A549 (cell line): Measurements from ENCODE around the gene MYOZ1. TPM values are rescaled to one million over a fixed set of nuclear protein-coding genes. Genes with fewer than 3 reads are reported as not detected.

Experiments
- ATAC-seq, 2 experiments: fragments of 200-7000 bp in 1 of 2; fragments of >200 bp in 1 of 2; cut with Nextera tagmentation in 1 of 2; cut with Tn5 transposase in 1 of 2; 3 replicates each; pipeline versions ENCODE4 v1.8.0 to v1.9.1; 2018 to 2020; ENCODE audit warnings: mild to moderate bottlenecking in 1 of 2, moderate library complexity in 1 of 2
- CTCF ChIA-PET: fragments of 300-600 bp; sonication (Branson Sonifier 250); formaldehyde crosslinking; extraction: SDS; loops from one replicate; lab custom pipeline; 2021; ENCODE audit warnings: antibody characterized with exemption, inconsistent platforms; lab: Yijun Ruan, JAX
- POLR2A ChIA-PET: fragments of 350-600 bp; formaldehyde crosslinking; extraction: SDS; loops from one replicate; lab custom pipeline; 2021; ENCODE audit warnings: antibody characterized with exemption, inconsistent platforms; lab: Yijun Ruan, JAX
- DNase-seq, 2 experiments: peaks; one replicate each; pipeline versions ENCODE4 v3.0.0 to v3.0.0-alpha.2; 2011 to 2016; ENCODE audit warnings: low read depth in 1 of 2, low spot score in 1 of 2
- FAIRE-seq: peaks from 2 replicates; lab custom pipeline; 2011; peaks lifted over from hg19 to GRCh38; lab: Jason Lieb, UNC
- H3K27ac ChIP-seq, 2 experiments: fragments of >200 bp; sonication (Bioruptor Twin); formaldehyde crosslinking; 3 replicates each; pipeline ENCODE4 v1.5.1; 2016 to 2017
- H3K4me1 ChIP-seq: fragments of >200 bp; sonication (Bioruptor Twin); formaldehyde crosslinking; 3 replicates; pipeline ENCODE4 v1.6.1; 2016
- H3K4me2 ChIP-seq: fragments of >200 bp; sonication (Bioruptor Twin); formaldehyde crosslinking; 3 replicates; pipeline ENCODE4 v1.6.1; 2016
- H3K4me3 ChIP-seq: fragments of >200 bp; sonication (Bioruptor Twin); formaldehyde crosslinking; 3 replicates; pipeline ENCODE4 v1.5.1; 2016
- H3K9me3 ChIP-seq: fragments of >200 bp; sonication (Bioruptor Twin); formaldehyde crosslinking; 3 replicates; pipeline ENCODE4 v1.6.1; 2016
- BHLHE40 ChIP-seq: IDR thresholded peaks from 2 replicates; pipeline ENCODE4 v1.6.1; 2012; ENCODE audit warnings: low read depth, low read length, inconsistent platforms
- CEBPB ChIP-seq, 2 experiments: fragments of >200 bp in 1 of 2; sonication (Bioruptor Twin) in 1 of 2; formaldehyde crosslinking in 1 of 2; IDR thresholded peaks; 2 replicates each; pipeline ENCODE4 v1.6.1; 2012 to 2016
- EHF ChIP-seq: fragments of 250-450 bp; sonication (Bioruptor Pico); IDR thresholded peaks from 2 replicates; pipeline ENCODE4 v1.5.0; 2020; ENCODE audit warnings: mild to moderate bottlenecking
- EHMT2 ChIP-seq: fragments of 200-600 bp; sonication (generic); IDR thresholded peaks from 2 replicates; pipeline ENCODE4 v1.6.1; 2016; ENCODE audit warnings: antibody characterized with exemption, low read depth, mild to moderate bottlenecking, moderate library complexity
- EP300 ChIP-seq, 2 experiments: fragments of >200 bp; sonication (Bioruptor Twin); formaldehyde crosslinking; IDR thresholded peaks; 2 replicates in 1 of 2; 3 replicates in 1 of 2; pipeline ENCODE4 v1.6.1; 2016 to 2017
- ESRRA ChIP-seq: fragments of 150-350 bp; IDR thresholded peaks from 2 replicates; pipeline ENCODE4 v1.6.1; 2014; ENCODE audit warnings: mild to moderate bottlenecking, low read length, borderline replicate concordance
- FOSB ChIP-seq: fragments of 250-450 bp; sonication (Bioruptor Pico); IDR thresholded peaks from 2 replicates; pipeline ENCODE4 v1.5.0; 2020; ENCODE audit warnings: mild to moderate bottlenecking, moderate library complexity
- FOSL2 ChIP-seq, 2 experiments: fragments of 450-650 bp in 1 of 2; fragments of >200 bp in 1 of 2; sonication (Bioruptor Twin) in 1 of 2; formaldehyde crosslinking; IDR thresholded peaks; 2 replicates each; pipeline versions ENCODE4 v1.5.0 to v1.6.1; 2016 to 2020; ENCODE audit warnings: mild to moderate bottlenecking in 1 of 2, moderate library complexity in 1 of 2
- GATA3 ChIP-seq: IDR thresholded peaks from 2 replicates; pipeline ENCODE4 v1.6.1; 2012; ENCODE audit warnings: borderline replicate concordance
- HEYL ChIP-seq: fragments of 250-450 bp; sonication (Bioruptor Pico); IDR thresholded peaks from 2 replicates; pipeline ENCODE4 v1.8.0; 2021; ENCODE audit warnings: mild to moderate bottlenecking, moderate library complexity
- HOXA7 ChIP-seq: fragments of 250-450 bp; sonication (Bioruptor Pico); IDR thresholded peaks from 2 replicates; pipeline ENCODE4 v1.5.0; 2020; ENCODE audit warnings: mild to moderate bottlenecking, moderate library complexity
- HOXB5 ChIP-seq: fragments of 250-450 bp; sonication (Bioruptor Pico); IDR thresholded peaks from 2 replicates; pipeline ENCODE4 v1.5.0; 2020; ENCODE audit warnings: mild to moderate bottlenecking, moderate library complexity
- MAFK ChIP-seq: fragments of 450-650 bp; IDR thresholded peaks from 2 replicates; pipeline ENCODE4 v1.6.1; 2014; ENCODE audit not compliant: partially characterized antibody
- NFE2L2 ChIP-seq: fragments of 150-350 bp; conservative IDR thresholded peaks from 2 replicates; pipeline ENCODE4 v1.6.1; 2014; ENCODE audit warnings: low read length
- NPAS2 ChIP-seq: fragments of 250-450 bp; sonication (Bioruptor Pico); IDR thresholded peaks from 2 replicates; pipeline ENCODE4 v1.8.0; 2022; ENCODE audit warnings: mild to moderate bottlenecking, moderate library complexity, borderline replicate concordance
- PHF8 ChIP-seq: fragments of 200-600 bp; sonication (generic); IDR thresholded peaks from 2 replicates; pipeline ENCODE4 v1.6.1; 2016; ENCODE audit warnings: low read depth, mild to moderate bottlenecking, antibody characterized with exemption, moderate library complexity, borderline replicate concordance
- POLR2AphosphoS2 ChIP-seq: conservative IDR thresholded peaks from 2 replicates; pipeline ENCODE4 v1.6.1; 2012; ENCODE audit warnings: low read length, improper control_type of control experiment, inconsistent platforms
- TP53 ChIP-seq: fragments of 250-450 bp; sonication (Bioruptor Pico); IDR thresholded peaks from 2 replicates; pipeline ENCODE4 v1.5.0; 2021; ENCODE audit warnings: mild to moderate bottlenecking, moderate library complexity
- ZC3H11A ChIP-seq: fragments of 450-650 bp; IDR thresholded peaks from 2 replicates; pipeline ENCODE4 v1.6.1; 2014; ENCODE audit warnings: antibody characterized with exemption, mild to moderate bottlenecking
- WGBS: methylation state at CpG from one replicate; pipeline ENCODE4 v1.1.6; 2017; ENCODE audit errors: missing lambda C conversion rate; 5-methylcytosine and 5-hydroxymethylcytosine counted together
- polyA plus RNA-seq, 4 experiments: library from polyadenylated mRNA; depleted of rRNA in 3 of 4; stranded (reverse); fragments of >200 nt; fragmentation: RNase III in 1 of 4; extraction: RNeasy Plus Mini Kit Qiagen cat#74134 plus additional on column Dnase treatment in 1 of 4; gene quantifications; 2 replicates in 3 of 4; 3 replicates in 1 of 4; pipeline ENCODE4 v1.2.3, GENCODE V29; 2011 to 2017
- TF ChIP-seq, protein P1 (sequence below): fragments of 250-450 bp; sonication (Bioruptor Pico); IDR thresholded peaks from 2 replicates; pipeline ENCODE4 v1.5.0; 2021; ENCODE audit warnings: mild to moderate bottlenecking, moderate library complexity, borderline replicate concordance
- TF ChIP-seq, protein P2 (sequence below): fragments of 150-350 bp; IDR thresholded peaks from 2 replicates; pipeline ENCODE4 v1.6.1; 2014; ENCODE audit warnings: low read depth, mild to moderate bottlenecking, low read length
- TF ChIP-seq, protein P3 (sequence below): IDR thresholded peaks from 2 replicates; pipeline ENCODE4 v1.6.1; 2012; ENCODE audit warnings: low read depth, borderline replicate concordance
- TF ChIP-seq, protein P4 (sequence below): fragments of >200 bp; sonication (Bioruptor Twin); formaldehyde crosslinking; IDR thresholded peaks from 3 replicates; pipeline ENCODE4 v1.6.1; 2016
- TF ChIP-seq, protein P5 (sequence below): fragments of 200-600 bp; sonication (generic); IDR thresholded peaks from 2 replicates; pipeline ENCODE4 v1.6.1; 2016; ENCODE audit warnings: antibody characterized with exemption, mild to moderate bottlenecking, moderate library complexity

MYOZ1 gene
- polyA plus RNA-seq, 2 of the 4 experiments (the other 2 are of a cell fraction): 0.04 TPM; not detected in 1

DNA sequence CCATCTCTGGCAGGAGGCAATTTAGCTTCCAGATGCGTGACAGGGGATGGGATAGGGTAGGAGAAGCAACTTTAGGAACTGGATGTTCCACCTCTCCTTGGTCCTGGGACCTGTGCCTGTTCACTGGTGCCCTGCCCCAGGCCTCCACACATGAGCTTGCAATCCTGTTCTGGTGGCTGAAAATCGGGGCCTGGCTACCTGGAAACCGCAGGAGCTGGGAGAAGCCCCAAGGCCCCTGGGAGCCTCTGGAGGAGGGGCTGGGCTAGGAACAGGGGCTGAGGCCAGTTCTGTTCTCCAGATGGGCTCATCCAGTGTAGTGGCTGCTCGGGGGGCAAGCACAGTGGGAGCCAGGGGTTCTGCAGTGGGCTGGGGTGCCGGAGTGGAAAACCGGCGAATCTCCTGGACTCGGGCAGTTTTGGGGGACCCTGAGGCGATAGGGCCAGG, 5.3 kb upstream of the MYOZ1 start (continued):
- TF ChIP-seq, protein P1, sequence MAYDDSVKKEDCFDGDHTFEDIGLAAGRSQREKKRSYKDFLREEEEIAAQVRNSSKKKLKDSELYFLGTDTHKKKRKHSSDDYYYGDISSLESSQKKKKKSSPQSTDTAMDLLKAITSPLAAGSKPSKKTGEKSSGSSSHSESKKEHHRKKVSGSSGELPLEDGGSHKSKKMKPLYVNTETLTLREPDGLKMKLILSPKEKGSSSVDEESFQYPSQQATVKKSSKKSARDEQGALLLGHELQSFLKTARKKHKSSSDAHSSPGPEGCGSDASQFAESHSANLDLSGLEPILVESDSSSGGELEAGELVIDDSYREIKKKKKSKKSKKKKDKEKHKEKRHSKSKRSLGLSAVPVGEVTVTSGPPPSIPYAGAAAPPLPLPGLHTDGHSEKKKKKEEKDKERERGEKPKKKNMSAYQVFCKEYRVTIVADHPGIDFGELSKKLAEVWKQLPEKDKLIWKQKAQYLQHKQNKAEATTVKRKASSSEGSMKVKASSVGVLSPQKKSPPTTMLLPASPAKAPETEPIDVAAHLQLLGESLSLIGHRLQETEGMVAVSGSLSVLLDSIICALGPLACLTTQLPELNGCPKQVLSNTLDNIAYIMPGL (CRISPR knock-in tag): no peak
- TF ChIP-seq ZC3H11A (no peak), PHF8 (no peak)

DNA sequence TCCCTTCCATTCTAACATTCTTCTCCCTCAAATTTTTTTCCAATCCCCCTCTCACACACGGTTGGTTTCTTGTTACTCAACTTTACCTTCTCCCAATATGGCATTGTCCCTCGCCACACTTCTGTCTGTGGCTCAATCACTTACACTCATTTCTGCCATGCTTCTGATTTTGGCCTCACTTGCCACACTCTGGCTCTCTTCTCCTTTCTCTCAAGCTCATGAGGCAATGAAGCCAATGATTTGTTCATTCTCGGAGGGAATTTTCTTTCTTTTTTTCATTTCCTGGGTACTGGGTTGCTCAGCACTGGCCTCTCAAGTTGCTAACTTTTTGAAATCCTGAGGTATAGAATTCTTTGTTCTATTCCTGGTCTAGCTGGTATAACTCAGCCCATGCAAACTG, 4.0 kb upstream of the MYOZ1 start:
- FAIRE-seq: no peak
- no peak for DNase-seq
- Histone ChIP-seq H3K4me3 (no peak overlapping the region), H3K27ac (no peak overlapping the region), H3K9me3 (no peaks in the 10 kb centered on the region), H3K4me1 (no peaks in the 10 kb centered on the region), H3K4me2 (no peak overlapping the region)
- no peak for TF ChIP-seq GATA3
- no peak for TF ChIP-seq FOSB (CRISPR knock-in tag)
- TF ChIP-seq, protein P2, sequence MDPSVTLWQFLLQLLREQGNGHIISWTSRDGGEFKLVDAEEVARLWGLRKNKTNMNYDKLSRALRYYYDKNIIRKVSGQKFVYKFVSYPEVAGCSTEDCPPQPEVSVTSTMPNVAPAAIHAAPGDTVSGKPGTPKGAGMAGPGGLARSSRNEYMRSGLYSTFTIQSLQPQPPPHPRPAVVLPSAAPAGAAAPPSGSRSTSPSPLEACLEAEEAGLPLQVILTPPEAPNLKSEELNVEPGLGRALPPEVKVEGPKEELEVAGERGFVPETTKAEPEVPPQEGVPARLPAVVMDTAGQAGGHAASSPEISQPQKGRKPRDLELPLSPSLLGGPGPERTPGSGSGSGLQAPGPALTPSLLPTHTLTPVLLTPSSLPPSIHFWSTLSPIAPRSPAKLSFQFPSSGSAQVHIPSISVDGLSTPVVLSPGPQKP: no peak
- TF ChIP-seq, protein P3, sequence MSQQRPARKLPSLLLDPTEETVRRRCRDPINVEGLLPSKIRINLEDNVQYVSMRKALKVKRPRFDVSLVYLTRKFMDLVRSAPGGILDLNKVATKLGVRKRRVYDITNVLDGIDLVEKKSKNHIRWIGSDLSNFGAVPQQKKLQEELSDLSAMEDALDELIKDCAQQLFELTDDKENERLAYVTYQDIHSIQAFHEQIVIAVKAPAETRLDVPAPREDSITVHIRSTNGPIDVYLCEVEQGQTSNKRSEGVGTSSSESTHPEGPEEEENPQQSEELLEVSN: no peak
- no peak for TF ChIP-seq CEBPB (IDR thresholded peaks at IDR 0.05)
- no peak for TF ChIP-seq HEYL (CRISPR knock-in tag)
- no peak for TF ChIP-seq ZC3H11A
- TF ChIP-seq NFE2L2: no peak
- TF ChIP-seq, protein P4, sequence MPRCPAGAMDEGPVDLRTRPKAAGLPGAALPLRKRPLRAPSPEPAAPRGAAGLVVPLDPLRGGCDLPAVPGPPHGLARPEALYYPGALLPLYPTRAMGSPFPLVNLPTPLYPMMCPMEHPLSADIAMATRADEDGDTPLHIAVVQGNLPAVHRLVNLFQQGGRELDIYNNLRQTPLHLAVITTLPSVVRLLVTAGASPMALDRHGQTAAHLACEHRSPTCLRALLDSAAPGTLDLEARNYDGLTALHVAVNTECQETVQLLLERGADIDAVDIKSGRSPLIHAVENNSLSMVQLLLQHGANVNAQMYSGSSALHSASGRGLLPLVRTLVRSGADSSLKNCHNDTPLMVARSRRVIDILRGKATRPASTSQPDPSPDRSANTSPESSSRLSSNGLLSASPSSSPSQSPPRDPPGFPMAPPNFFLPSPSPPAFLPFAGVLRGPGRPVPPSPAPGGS: no peak
- no peak for TF ChIP-seq BHLHE40
- TF ChIP-seq, protein P5, sequence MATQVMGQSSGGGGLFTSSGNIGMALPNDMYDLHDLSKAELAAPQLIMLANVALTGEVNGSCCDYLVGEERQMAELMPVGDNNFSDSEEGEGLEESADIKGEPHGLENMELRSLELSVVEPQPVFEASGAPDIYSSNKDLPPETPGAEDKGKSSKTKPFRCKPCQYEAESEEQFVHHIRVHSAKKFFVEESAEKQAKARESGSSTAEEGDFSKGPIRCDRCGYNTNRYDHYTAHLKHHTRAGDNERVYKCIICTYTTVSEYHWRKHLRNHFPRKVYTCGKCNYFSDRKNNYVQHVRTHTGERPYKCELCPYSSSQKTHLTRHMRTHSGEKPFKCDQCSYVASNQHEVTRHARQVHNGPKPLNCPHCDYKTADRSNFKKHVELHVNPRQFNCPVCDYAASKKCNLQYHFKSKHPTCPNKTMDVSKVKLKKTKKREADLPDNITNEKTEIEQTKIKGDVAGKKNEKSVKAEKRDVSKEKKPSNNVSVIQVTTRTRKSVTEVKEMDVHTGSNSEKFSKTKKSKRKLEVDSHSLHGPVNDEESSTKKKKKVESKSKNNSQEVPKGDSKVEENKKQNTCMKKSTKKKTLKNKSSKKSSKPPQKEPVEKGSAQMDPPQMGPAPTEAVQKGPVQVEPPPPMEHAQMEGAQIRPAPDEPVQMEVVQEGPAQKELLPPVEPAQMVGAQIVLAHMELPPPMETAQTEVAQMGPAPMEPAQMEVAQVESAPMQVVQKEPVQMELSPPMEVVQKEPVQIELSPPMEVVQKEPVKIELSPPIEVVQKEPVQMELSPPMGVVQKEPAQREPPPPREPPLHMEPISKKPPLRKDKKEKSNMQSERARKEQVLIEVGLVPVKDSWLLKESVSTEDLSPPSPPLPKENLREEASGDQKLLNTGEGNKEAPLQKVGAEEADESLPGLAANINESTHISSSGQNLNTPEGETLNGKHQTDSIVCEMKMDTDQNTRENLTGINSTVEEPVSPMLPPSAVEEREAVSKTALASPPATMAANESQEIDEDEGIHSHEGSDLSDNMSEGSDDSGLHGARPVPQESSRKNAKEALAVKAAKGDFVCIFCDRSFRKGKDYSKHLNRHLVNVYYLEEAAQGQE: no peak
- POLR2A ChIA-PET: no interaction called here
- 62% methylated on average over 3 of the region's 3 CpGs for WGBS
- ATAC-seq: no peak
- CTCF ChIA-PET: interaction anchor here (0.7 to 15.6 kb wide), 19 partner anchors 9 to 423 kb away, joined by 3 to 378 read pairs (median 7); partner anchors contain the start of gene PPP3CB

DNA sequence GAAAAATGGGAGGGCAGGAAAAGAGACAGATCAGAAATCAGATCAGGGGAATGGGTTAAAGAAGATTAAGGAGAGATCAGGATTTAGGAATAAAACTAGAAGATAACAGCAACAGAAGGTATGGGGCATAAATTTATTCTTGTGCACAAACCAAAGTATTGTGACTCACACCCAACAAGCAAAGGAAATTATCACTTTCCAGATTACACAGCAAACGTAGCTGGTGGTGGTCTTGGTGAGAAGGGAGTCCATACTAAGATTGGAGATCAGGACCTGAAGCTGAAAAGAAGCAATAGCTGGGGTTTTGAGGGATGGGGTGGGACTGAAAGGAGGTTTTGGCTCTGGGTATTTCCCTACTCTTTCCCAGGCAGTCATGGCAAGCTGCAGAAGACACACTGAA, 3.5 kb upstream of the MYOZ1 start:
- H3K27ac ChIP-seq: no peak overlapping the region
- DNase-seq (no peak), ATAC-seq (no peak), FAIRE-seq (no peak)
- 22% methylated on average over 1 of the region's 1 CpG for WGBS
- ChIA-PET CTCF (interaction anchor here (0.9 to 15.6 kb wide), 32 partner anchors 9 to 423 kb away, joined by 3 to 378 read pairs (median 6); partner anchors contain the start of genes PPP3CB, SYNPO2L and USP54), POLR2A (no interaction called here)
- H3K4me3 ChIP-seq: no peak overlapping the region
- no peaks in the 10 kb centered on the region for H3K9me3 ChIP-seq
- TF ChIP-seq POLR2AphosphoS2: no peak
- TF ChIP-seq CEBPB (IDR thresholded peaks at IDR 0.05): no peak
- no peak for TF ChIP-seq EHF (CRISPR knock-in tag)
- TF ChIP-seq NPAS2: no peak
- TF ChIP-seq EP300 (IDR thresholded peaks at IDR 0.05): no peak
- no peak for TF ChIP-seq MAFK
- no peak for TF ChIP-seq EHMT2
- no peak for TF ChIP-seq TP53 (CRISPR knock-in tag)
- TF ChIP-seq ESRRA: no peak
- no peak for TF ChIP-seq HOXA7 (CRISPR knock-in tag)
- TF ChIP-seq FOSL2 (IDR thresholded peaks at IDR 0.05): no peak
- no peak for TF ChIP-seq FOSL2 (CRISPR knock-in tag; IDR thresholded peaks at IDR 0.05)
- no peak for TF ChIP-seq HOXB5 (CRISPR knock-in tag)
- TF ChIP-seq NFE2L2: no peak
- no peak for TF ChIP-seq PHF8
- H3K4me2 ChIP-seq: no peak overlapping the region
- no peaks in the 10 kb centered on the region for H3K4me1 ChIP-seq
